HT-29 (cell line): ENCODE measurements around the gene KRTAP5-10. TPM values are rescaled to one million over a fixed set of nuclear protein-coding genes. Genes with fewer than 3 reads are reported as not detected.
A peak's percentile ranks its signal among the peaks of the same experiment; 100 is the strongest.
"Not testable (repeated sequence)": the region's sequence is repeated elsewhere in the genome, so short reads cannot be mapped to it uniquely, and the experiment has no call there.

Experiments
- DNase-seq: peaks from one replicate; pipeline ENCODE4 v3.0.0-alpha.2; 2015; ENCODE audit warnings: low spot score
- small RNA-seq: library from RNA; depleted of rRNA; stranded (forward); fragments of <200 nt; gene quantifications from one replicate; pipeline ENCODE3, GENCODE V24; 2014
- total RNA-seq: library from RNA; depleted of rRNA; stranded (reverse); fragments of >200 nt; shearing (Covaris generic); gene quantifications from 2 replicates; pipeline ENCODE4 v1.2.3, GENCODE V29; 2014; rRNA removed

The KRTAP5-10 gene
- total RNA-seq, 1 experiment from 2014 or later: not detected

- DNase-seq: not testable (repeated sequence)
These were observed 46.0 kb downstream of the KRTAP5-10 start for GRCh38 chr11:71611218-71611910.

GRCh38 chr11:71613931-71614330, 48.6 kb downstream of the KRTAP5-10 start:
- not testable (repeated sequence) for DNase-seq

GRCh38 chr11:71614366-71614917, 49.1 kb downstream of the KRTAP5-10 start:
- not testable (repeated sequence) for DNase-seq

- peak; percentile 88 for DNase-seq
These were observed 49.6 kb downstream of the KRTAP5-10 start for GRCh38 chr11:71615003-71615402.

Small RNA genes within 50 kb of the gene (small RNA-seq; reads per million reads assigned to genes)
- gene AP000867.1 (not detected), gene KRTAP5-14P (not detected)

Other genes with a start within 250 kb of the KRTAP5-10 start
- gene DHCR7, start 117.2 kb upstream of the KRTAP5-10 start, total RNA-seq: 369 and 407 TPM in 2 replicates
- gene NADSYN1, start 112.4 kb upstream of the KRTAP5-10 start, total RNA-seq: 177 and 204 TPM in 2 replicates
- gene KRTAP5-7, start 38.3 kb upstream of the KRTAP5-10 start, total RNA-seq: not detected in 2 replicates
- gene KRTAP5-8, start 27.5 kb upstream of the KRTAP5-10 start, total RNA-seq: not detected in 2 replicates
- gene KRTAP5-9, start 17.1 kb upstream of the KRTAP5-10 start, total RNA-seq: not detected in 2 replicates
- gene KRTAP5-11, start 17.3 kb downstream of the KRTAP5-10 start, total RNA-seq: not detected in 2 replicates